Right ventricle myocardium inferior (tissue), 1 donor: ENCODE data around the gene TAS1R3. TPM values are rescaled to one million over a fixed set of nuclear protein-coding genes. Genes with fewer than 3 reads are reported as not detected.
A peak's percentile ranks its signal among the peaks of the same experiment; 100 is the strongest.

Experiments used
- ATAC-seq: fragments of 200-7000 bp; cut with Tn5 transposase; one replicate; pipeline ENCODE4 v1.9.1; 2020; ENCODE audit warnings: mild to moderate bottlenecking, moderate library complexity
- DNase-seq: peaks from one replicate; pipeline ENCODE4 v3.0.0; 2021; ENCODE audit errors: missing footprints
- intact Hi-C: fragments of 100-400 bp; cut with DNase I; formaldehyde crosslinking; loops from one replicate; pipeline ENCODE4 v1.11.0; 2022
- long read RNA-seq: library from polyadenylated mRNA; unstranded; transcript quantifications from one replicate; pipeline ENCODE4 v2.0.0, GENCODE V29; 2021
- total RNA-seq: library from RNA; stranded (reverse); fragmentation: NEBNext Ultra II Directional; extraction: Animal tissue kit (Norgen Biotek cat#: 25700); gene quantifications from one replicate; pipeline ENCODE4 v1.2.1, GENCODE V29; 2021
- donor health status: DM: no; HTN: yes; CAD: no; lungs with severe emphysema.

TAS1R3 gene
- 0.51 TPM for total RNA-seq
- long read RNA-seq: 0 reads

- ATAC-seq: no peak
- intact Hi-C loops: no loop called here
- DNase-seq: no peak
These were observed at the start of gene TAS1R3 for GRCh38 chr1:1331068-1331965. Gene TAS1R3, plus strand, starts transcription at chr1:1331280. Its CDS starts 66 bp downstream, at chr1:1331346.

- DNase-seq: peak; percentile 89
- ATAC-seq: peak; percentile 90
- intact Hi-C loops: no loop called here
These were observed 49.4 kb upstream of the TAS1R3 start for GRCh38 chr1:1281533-1282321.

DNA sequence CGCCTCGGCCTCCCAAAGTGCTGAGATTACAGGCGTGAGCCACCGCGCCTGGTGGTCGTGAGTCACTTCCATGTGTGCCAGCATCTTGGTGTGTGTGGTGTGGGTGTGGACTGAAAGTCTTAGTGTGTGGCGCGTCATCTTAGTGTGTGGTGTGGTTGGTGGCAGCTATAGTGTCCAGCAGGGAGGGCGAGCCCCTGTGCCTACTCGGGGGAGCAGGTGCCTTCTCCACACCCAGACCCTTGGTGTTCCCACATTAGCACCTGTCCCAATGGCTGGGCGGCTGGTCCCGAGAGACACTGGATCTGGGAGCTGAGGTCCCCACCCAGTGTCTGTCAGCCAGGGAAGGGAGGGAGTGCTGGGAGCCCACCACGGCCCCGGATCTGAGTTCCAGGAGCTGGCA, 48.1 kb upstream of the TAS1R3 start:
- ATAC-seq (no peak), DNase-seq (peak; percentile 65)
- intact Hi-C loops: no loop called here

DNA sequence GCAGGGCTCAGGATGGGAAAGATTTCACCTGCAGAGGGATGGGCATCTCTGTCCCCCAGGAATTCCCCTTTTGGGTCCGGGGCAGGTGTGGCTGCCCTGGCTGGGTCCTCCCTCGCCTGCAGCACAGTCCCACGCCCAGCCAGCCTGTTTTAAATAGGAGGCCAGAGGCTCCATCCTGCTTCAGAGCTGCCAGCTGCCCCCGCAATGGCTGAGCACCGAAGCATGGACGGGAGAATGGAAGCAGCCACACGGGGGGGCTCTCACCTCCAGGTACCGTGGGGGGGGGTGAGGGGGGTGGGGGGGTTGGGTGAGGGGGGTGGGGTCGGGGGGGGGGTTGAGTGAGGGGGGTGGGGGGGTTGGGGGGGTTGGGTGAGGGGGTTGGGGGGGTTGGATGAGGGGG, 47.3 kb upstream of the TAS1R3 start:
- DNase-seq (peak; percentile 18), ATAC-seq (no peak)

DNA sequence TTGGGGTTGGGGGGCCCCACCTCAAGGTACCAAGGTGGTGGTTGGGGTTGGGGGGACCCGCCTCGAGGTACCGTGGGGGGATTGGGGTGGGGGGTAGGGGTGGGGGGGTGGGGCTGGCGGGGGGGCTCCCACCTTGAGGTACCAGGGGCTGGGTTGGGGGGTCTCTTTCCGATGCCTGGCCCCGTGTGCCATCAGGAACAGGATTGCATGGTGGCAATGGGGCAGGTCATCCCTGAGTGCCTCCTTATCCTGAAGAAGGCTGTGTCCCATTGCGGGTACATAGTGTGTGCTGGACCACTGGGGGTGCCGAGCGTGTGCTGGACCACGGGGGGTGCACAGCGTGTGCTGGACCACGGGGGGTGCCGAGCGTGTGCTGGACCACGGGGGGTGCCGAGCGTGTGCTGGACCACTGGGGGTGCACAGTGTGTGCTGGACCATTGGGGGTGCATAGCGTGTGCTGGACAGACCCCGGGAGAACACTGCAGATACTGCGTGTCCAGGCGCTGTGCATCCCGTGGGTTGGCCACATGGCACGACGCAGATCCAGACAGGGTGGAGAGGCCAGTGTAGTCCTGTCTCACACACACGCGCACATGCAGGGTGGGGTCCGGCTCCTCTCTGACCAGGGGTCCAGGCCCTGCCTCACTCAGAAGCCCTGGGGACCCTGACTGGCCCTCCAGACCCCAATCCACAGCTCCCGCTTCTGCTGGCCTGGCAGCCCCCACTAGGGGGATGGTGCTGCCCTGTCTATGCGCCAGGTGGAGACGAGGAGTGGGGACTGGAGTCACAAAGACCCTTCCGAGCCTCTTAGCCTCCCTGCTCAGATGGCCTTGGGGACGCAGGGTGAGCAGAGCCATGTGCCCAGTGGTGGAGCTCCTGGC, 46.6 kb upstream of the TAS1R3 start:
- peak; percentile 49 for DNase-seq
- ATAC-seq: no peak
- intact Hi-C loops: no loop called here

More for the DNA sequence above, 47.3 kb upstream of the TAS1R3 start:
- intact Hi-C loops: no loop called here

- ATAC-seq (no peak), DNase-seq (peak; percentile 56)
- intact Hi-C loops: no loop called here
These were observed 45.9 kb upstream of the TAS1R3 start for GRCh38 chr1:1285102-1285571.

DNA sequence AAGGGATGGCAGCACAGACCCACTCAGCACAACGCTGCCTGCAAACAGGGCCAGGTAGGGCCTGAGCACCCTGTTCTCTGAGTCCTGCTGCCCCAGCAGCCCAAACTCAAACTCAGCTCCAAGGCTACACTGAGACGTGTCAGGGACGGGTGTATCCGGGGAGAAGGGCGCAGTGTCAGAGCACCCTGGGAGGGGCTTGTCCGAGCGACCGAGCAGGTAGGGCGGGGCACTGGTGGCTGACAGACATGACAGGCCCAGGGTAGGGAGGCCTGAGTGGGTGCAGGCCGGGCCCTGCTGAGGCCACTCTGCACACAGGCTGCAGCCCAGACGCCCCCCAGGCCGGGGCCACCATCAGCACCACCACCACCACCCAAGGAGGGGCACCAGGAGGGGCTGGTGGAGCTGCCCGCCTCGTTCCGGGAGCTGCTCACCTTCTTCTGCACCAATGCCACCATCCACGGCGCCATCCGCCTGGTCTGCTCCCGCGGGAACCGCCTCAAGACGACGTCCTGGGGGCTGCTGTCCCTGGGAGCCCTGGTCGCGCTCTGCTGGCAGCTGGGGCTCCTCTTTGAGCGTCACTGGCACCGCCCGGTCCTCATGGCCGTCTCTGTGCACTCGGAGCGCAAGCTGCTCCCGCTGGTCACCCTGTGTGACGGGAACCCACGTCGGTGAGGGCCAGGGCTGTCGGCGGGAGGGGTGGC, 45.3 kb upstream of the TAS1R3 start:
- ATAC-seq (no peak), DNase-seq (peak; percentile 68)
- intact Hi-C loops: no loop called here

DNA sequence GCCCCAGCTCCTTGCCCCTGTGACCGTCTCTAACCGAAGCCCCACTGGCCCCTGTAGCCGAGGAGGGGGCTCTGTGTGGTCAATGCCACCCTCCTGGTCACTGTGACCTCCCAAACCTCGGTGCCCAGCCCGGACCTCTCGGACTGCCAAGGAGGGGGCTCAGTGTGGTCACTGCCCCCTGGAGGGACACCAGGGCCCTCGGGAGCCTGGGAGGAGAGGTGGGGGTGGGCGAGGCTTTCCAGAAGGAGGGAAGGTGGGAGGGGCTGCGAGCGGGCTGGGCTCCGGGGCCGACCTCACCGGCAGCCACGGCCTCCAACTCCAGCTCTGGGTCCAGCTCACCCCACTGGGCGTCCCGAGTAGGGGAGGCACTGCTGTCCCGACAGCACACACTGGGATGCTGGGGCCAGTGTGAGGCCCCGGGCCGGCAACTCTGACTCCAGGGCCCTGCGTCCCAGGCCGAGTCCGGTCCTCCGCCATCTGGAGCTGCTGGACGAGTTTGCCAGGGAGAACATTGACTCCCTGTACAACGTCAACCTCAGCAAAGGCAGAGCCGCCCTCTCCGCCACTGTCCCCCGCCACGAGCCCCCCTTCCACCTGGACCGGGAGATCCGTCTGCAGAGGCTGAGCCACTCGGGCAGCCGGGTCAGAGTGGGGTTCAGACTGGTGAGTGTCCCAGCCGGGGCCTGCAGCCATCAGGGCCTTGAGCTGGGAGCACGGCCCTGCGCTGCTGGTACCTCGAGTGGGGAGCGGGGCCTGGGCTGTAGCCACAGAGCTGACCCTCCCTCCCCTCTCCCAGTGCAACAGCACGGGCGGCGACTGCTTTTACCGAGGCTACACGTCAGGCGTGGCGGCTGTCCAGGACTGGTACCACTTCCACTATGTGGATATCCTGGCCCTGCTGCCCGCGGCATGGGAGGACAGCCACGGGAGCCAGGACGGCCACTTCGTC, 44.5 kb upstream of the TAS1R3 start:
- ATAC-seq: no peak
- DNase-seq: peak; percentile 37
- intact Hi-C loops: no loop called here

DNA sequence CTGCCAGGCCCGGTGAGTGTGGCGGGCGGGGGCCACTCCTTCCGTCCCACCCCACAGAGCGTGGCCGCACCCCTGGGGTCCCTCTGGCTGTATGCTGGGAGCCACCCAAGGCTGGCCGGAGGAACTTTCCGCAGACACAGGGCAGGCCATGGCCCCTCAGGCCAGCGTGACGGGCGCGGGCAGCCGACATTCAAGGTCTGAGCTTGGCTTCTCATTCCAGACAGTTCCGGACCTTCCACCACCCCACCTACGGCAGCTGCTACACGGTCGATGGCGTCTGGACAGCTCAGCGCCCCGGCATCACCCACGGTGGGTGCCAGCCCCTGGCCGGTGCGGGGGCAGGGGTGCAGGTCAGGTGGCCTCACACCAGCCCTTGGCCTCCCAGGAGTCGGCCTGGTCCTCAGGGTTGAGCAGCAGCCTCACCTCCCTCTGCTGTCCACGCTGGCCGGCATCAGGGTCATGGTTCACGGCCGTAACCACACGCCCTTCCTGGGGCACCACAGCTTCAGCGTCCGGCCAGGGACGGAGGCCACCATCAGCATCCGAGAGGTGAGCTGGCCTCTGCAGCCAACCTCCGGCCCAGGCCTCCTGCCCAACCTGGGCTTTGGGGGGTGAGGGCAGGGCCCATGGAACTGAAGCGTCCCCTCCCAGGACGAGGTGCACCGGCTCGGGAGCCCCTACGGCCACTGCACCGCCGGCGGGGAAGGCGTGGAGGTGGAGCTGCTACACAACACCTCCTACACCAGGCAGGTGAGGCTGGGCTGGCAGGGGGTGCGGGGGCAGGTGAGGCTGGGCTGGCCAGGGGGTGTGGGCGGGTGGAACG, 43.6 kb upstream of the TAS1R3 start:
- ATAC-seq (no peak), DNase-seq (no peak)
- intact Hi-C loops: no loop called here

DNA sequence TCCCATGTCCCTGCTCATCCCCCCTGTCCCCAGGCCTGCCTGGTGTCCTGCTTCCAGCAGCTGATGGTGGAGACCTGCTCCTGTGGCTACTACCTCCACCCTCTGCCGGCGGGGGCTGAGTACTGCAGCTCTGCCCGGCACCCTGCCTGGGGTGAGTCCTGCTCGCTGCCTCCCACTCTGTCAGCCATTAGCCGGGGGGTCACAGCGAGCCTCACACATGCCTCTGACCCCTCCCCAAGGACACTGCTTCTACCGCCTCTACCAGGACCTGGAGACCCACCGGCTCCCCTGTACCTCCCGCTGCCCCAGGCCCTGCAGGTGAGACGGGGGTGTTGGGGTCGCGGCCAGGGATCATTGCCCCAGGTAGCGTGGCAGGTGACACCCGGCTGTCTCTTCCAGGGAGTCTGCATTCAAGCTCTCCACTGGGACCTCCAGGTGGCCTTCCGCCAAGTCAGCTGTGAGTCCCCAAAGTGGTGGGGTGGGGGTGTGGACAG, 40.8 kb upstream of the TAS1R3 start:
- intact Hi-C loops: loop anchor here (2.0 kb wide), 1 partner anchor 167 kb away; no protein-coding TSS in a partner anchor
- peak; percentile 74 for DNase-seq
- ATAC-seq: no peak

DNA sequence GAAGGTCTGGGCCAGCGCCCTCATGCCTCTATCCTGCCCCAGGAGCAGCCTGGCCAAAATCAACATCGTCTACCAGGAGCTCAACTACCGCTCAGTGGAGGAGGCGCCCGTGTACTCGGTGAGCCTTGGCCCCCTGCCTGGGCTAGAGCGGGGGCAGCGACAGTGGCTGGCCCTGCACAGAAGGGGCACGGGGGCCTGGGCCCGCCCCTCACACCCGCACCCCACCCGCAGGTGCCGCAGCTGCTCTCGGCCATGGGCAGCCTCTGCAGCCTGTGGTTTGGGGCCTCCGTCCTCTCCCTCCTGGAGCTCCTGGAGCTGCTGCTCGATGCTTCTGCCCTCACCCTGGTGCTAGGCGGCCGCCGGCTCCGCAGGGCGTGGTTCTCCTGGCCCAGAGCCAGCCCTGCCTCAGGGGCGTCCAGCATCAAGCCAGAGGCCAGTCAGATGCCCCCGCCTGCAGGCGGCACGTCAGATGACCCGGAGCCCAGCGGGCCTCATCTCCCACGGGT, 40.0 kb upstream of the TAS1R3 start:
- intact Hi-C loops: loop anchor here (2.0 kb wide), 1 partner anchor 168 kb away; no protein-coding TSS in a partner anchor
- DNase-seq (peak; percentile 45), ATAC-seq (peak; percentile 6)

DNA sequence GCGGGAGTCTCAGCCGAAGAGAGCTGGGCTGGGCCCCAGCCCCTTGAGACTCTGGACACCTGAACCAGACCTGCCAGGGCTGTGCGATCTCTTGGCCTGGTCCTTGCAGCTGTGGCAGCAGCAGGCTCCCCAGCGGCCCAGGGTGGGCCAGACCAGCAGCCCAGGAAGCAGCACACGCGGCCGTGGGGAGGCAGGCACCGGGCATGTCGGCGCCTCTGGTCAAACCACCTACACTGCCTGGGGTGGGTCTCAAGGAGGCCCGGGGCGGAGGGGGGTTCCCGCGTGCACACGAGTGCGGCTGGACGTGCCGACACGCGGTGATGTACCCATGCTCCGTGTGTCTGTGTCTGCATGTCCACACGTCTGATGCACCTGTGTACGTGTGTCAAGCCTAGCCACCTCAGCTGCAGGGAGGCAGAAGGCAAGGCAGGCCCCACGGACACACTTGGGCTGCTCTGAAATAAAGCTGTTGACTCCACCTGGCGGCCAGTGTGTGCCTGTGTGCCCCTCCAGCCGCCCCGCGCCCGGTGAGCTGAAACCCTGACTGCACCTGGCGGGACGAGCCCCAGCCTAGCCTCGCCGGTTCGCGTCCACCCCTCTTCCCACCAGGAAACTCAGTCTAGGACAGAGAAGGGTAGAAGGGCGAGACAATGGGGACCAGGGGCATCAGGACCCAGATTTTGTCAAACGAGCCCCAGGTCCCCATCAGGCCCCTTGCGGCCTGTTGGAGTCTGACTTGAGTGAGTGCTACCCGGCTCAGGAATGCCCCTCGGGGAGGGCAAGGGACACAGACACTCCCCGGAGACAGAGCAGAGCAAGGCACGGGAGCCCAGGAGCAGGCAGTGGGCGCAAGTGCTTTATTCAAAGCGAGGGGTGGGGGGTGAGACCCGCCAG, 39.3 kb upstream of the TAS1R3 start:
- intact Hi-C loops: loop anchor here (2.0 kb wide), 1 partner anchor 169 kb away; no protein-coding TSS in a partner anchor
- DNase-seq: peak; percentile 78
- peak; percentile 64 for ATAC-seq

- ATAC-seq (no peak), DNase-seq (no peak)
- intact Hi-C loops: no loop called here
These were observed 38.7 kb upstream of the TAS1R3 start for GRCh38 chr1:1292442-1292779.

DNA sequence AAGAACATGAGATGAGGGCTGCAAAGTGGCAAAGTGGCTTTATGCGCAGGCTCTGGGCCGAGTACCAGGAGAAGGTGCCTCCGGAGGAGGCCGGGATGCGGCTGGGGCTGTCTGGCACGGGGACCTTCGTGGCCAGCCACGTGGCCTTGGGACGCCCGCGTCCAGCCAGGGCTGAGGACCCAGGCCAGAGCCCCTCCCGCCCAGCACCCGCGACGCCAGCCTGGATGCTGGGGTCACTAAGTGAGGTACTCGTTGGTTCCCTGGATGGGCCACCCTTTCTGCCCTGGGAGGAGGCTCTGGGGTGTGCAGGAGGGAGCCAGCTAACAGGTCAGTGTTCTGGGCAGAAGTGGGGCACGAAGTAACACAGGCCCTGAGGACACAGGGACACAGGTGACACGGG, 38.2 kb upstream of the TAS1R3 start:
- intact Hi-C loops: no loop called here
- ATAC-seq: no peak
- DNase-seq: no peak
